CD4-positive, alpha-beta T cell treated with Interleukin-17A for 4 hours (primary cell): ENCODE measurements around the gene PAM16.

Experiments used
- DNase-seq: peaks from one replicate; pipeline ENCODE4 v3.0.0-alpha.2; 2020; ENCODE audit warnings: mixed read lengths

PAM16 gene

DNA sequence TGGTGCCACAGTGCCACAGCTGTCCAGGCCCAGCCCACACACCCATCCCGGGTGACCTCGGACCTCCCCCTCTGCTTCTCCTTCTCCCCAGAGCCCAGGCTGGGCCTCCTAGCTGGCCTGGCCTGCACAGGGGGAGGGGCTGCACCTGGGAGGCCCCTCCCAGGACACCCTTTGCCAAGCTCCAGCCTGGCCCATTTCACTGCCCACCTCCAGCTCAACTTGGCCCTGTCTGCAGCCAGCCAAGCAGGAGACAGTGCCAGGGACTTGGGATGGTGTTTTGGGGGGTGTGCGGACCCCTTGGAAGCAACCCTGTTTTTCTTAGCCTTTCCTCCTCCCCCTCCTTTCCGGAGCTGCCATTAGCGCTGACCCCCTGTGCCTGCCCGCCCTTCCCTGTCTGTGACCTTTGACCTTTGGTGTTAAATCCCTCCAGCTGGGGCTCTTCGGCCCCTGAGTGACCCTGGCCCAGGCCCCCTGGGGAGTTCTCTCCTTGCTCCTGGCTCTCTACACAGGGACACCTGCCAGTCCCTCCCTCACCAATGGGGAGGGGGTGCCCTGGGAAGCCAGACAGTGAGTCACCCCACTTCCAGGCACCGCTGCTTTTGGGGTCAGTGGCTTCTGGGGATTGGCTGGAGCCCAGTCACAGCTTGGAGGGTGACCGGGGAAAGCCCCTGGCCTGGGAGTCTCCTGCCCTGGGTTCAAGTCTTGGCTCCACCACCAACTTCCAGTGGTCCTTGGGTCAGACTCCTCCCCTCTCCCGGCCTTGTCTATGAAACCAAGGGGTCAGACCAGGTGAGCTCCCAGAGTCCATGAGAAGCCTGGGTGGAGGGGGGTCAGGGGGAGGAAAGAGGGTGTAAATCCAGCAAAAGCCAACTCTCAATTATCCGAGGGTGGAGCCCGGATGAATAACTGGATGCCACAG lies 33.3 kb downstream of the PAM16 start:
- DNase-seq = no peak

DNA sequence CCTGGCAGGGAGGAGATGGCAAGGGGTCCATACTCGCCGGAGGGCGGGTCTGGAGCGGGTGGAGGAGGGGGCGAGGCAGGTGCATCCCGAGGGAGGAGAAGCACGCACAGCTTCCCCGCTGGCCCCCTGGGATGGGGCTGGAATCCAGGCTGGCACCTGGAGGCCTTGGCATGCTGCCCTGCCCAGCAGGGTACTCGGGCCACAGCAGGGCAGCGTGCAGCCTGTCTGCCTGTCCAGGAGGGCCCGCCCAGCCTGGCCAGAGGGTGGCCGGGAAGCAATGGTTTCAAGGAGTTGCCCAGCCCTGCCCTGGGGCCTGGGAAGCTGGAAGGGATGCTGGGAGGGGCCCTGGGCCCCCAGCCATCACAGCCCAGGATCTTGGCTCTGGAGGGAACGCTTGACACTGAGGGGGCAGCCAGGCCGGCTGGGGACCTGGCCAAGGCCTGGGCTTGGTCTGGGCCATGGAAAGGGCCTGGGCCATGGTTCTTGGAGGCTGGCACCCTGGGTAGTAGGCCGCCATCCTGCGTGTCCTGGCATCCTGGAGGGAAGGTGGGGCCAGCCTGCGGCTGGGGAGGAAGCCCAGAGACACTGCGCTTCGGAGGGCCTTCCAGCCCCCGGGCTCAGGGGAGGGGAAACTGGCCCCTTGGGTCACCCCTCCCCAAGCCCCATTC lies 34.1 kb downstream of the PAM16 start:
- no peak for DNase-seq

DNA sequence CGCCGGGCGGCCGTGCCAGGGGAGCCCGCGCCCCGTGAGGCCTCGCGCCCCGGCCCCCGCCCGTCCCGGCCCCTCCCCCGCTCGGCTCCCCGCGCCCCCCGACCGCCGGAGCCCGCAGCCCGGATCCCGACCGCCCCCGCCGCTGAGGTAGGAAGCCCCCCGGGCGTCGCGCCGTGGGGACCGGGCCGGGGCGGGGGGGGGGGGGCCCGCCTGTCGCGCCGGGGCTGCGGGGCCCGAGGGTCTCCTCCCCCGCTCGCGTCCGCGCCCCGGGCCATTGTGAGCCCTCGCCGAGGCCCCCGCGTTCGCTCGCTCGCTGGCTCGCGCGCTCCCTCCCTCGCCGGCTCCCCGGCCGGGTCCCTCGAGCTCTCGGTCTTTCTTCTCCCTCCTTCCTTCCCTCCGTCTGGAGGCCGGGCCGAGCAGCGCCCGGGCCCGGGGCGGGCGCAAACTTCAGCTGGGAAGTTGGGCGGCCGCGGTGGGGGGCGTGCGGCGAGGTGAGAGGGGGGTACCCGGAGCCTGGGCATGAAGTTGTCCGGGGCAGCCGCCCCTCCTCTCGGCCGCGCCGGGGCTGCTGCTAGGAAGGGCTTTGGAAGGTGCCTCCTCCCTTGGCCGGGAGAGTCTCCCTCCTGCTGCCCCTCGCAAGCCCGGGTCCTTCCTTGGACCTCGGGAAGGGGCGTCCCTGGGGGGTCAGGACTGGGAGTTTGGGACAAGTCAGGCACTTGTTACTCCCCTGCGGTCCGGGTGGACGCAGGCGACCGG lies 34.8 kb downstream of the PAM16 start:
- DNase-seq = peak; percentile 20

DNA sequence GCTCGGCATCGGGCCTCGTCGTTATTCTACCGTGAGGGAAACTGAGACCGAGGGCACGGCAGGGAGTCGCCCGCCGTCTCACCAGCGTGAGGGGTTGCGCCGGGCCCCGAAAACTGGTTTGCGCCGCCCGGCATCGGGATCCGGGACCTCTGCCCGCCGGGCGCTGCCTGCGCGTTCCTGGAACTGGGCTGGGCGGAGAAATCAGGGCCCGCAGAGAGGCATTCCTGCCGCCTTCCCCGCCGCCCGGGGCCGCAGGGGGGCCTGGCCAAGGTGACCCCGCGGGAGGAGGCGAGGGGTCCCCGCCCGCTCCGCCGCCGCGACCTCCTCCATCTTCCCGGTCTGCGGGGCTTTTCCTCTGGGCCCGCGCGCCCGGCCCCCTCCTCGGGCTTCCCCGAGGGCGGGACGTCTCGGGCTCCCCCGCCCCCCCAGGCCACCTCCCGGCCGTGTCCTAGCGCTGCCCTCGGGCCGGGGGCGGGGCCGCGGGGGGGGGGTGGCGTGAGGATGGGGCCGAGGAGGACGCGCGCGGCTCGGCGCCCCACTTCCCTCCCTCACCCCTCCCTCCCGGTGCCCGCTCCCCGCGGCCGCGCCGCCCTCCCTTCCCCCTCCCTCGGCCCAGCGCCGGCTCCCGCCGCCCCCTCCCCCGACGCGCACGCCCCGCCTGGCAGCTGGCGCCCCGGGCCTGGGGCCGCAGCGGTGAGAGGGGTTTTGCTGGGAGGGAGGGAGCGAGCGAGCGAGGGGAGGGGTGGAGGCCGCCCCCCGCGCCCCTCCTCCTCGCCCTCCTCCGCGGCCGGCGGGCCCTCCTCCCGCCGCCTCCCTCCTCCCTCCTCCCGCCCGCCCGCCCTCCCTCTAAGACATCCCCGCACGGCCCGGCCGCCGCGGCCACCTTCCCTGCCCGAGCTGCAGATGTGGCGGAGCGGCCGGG lies 35.7 kb downstream of the PAM16 start, which contains the start of gene GLIS2:
GLIS2 (plus strand) TSS at position 882 of the 922 bp plus-strand sequence. CDS start 16,214 bp downstream, outside the sequence.
- peak; percentile 50 for DNase-seq

DNA sequence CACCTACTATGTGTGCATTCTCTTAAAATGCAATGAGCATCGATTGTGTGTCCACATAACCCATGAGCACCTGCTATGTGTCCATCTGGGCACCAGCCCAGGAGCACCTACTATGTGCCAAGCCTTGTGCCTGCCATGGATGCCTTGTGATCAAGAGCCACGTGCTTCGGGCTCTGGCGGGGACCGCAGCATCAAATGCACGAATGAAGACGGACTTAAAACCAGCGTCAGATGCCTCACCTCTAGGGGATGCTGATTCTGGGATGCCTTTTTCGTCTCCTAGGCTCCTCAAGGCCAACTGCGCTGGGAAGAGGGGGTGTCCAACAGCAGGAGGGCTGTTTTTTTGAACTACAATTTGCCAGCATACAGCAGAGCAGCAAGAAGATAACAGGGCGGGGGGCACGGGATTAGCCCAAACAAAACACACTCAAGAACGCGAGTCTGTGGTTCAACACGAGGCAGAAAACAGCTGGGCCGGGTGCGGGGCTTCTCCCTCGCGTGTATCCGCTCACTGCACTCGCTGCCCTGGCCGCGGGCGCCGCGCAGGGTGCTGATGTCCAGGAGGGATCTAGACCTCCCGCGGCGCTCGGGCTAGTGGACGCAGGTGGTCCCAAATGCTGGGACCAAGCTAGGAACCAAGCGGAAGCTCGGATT lies 36.5 kb downstream of the PAM16 start:
- DNase-seq = peak; percentile 44

DNA sequence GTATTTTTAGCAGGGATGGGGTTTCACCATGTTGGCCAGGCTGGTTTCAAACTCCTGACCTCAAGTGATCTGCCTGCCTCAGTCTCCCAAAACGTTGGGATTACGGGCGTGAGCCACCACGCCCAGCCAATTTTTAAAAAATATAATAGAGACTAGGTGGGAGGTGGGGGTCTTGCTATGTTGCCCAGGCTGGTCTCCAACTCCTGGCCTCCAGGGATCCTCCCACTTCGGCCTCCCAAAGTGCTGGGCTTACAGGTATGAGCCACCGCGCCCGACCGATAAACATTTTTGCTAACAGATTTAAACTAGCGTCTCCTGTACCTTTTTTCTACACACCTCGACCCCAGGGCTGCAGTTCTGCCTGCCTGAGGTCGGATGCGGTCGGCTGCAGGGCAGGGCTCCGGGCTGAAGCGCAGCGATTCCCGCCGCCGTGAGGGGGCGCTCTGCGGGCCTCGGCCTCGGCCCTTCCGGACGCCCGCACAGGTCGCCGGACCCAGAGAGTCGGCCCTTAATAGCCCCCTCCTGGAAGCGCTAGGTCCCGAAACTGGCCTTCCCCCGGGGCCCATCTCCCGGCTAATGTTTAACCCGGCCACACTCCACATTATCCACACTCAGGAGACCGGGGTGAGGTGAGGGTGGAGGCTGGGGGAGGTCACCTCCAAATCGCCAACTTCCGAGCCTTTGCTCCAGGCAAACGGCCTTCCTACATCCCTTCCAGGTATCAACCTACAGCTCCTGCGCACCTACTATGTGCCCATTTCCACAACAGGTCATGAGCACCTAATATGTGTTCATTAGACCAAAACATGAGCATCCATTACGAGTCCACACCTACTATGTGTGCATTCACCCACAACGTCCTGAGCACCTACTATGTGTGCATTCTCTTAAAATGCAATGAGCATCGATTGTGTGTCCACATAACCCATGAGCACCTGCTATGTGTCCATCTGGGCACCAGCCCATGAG lies 37.3 kb downstream of the PAM16 start:
- DNase-seq = peak; percentile 23

DNA sequence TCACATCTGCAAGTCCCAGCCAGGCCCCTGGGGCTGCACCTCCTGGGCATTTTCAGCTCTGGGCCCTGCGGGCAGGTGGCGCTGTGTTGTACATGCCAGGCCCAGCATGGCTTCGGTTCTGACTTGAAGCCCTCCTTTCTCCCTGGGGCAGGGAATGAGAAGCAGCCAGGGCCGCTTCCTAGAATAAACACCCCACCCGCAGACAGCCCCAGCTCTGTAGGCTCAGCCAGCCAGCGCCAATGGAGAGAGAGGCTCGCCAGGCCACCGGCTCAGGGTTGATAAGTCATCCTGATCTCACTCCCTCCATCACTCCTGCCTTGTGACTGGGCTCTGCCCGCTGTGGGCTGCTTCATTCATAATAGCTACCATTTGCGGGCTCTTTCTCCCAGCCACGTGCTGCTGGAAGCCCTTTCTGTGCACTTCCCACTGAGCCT lies 41.3 kb downstream of the PAM16 start:
- DNase-seq = peak; percentile 68

DNA sequence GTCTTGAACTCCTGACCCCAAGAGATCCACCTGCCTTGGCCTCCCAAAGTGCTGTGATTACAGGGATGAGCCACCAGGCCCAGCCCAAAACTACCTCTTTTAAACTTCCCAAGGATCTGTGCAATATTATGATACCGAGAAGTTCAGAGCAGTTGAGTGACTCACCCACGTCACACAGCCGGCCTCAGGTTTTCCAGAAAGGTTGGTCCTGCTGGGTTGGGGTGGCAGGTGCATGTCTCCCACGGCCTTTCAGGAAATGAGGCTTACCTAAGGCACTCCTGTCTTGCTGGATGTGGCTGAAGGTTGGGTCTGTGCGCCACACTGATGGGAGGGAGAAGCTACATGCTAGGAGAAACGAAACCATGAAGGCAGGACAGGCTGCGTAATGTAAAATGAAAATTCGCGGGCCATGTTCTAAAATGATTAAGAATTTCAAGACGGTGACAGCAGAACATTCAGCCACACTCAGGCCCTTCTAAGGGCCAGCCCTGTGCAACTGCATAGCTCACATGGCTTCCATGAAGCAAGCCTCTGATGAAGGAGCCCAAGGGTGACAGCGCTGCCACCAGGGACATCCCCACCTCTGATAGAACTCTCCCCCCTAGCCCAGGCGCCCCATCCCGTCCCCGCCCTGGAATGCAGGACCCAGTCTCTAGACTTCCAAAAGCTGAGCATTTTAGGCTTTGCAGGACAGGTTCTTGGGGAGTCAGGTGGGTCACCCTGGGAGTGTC lies 41.9 kb downstream of the PAM16 start:
- DNase-seq = no peak

DNA sequence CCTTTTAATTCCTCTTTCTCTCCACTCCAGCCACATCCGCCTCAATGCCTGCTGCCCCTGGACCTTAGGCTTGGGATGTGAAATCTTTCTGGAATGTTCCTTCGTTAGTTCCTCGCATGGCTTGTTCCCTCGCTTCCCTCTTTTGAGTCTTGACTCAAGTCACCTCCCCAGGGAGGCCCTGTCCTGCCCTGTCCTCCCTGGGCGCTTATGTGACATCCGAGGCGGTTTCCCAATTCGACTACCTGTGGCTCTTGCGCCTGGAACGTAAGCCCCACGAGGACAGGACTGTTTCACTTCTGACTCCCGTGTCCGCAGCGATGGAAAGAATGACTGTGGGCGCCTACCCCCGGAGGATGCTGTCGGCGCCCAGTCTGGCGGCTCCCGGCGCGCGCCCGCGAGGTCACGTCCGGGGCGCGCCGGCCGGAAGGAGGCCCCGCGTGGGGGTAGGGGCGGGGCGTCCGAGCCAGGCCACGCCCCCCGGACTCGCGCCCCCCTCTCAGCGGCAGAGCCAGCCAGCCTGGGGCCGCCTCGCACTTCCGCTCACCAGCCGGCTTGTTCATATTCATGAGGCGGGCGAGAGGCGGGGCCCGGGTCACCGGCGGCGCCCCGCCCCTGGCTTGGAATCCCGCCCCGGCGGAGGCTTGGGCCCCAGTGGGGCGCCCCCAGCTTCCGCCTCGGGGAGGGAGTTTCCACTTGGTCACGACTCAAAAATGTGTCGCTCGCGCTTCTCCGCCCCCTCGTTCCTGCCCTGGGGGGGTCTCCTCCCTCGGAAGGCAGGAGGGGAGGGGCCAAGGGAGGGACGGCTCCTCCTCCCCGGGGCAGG lies 43.7 kb downstream of the PAM16 start:
- peak; percentile 97 for DNase-seq

DNA sequence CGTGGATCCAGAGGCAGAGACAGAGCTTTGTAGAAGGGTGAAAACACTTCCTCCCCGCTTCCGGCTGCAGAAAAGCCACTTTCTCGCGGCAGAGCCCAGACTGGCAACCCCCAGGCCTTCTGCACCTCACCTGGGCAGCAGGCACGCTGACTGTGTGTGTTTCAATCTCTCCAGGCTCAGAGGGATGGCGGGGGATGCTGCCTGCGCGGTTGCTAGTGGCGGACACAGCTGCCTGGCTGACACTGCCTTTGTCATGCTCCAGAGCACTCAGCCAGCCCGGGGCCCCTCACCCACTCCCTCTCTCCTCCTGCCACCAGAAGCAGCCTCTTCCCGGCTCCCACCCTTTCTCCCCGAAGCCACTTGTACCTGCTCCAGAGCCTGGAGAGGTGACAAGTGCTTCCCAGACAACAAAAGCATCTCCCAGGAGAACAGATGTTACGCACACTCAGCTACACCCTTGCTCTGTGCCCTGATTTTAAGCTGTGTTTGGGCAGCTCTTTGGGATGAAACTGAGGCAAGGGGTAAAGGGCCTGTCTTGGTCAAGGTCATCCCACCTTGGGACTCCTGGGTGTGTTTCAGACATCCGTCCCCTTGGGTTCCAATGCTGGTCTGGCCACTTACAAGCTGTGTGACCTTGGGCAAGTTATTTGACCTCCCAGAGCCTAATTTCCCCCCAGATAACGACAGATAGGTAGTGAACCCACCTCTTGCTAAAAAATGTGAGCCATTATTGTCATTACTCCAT lies 44.5 kb downstream of the PAM16 start:
- peak; percentile 63 for DNase-seq

DNA sequence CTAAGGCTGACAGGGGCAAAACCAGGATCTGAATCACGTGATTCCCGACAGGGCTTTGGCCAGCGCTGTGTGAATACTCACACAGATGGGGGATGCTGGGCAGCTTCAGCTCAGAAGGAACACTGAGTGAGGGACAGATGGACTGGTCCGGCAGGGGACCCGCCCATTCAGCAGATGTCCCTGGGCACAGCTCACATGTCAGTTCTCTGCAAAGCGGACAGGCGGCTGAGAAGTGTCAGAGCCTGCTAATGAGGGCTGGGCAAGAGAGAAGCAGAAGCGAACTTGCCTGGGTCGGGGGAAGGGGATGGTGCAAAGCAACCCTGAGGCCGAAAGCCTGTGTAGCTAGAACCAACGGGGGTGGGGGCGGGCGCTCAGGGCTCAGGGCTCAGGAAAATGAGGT lies 47.1 kb downstream of the PAM16 start:
- DNase-seq = no peak

DNA sequence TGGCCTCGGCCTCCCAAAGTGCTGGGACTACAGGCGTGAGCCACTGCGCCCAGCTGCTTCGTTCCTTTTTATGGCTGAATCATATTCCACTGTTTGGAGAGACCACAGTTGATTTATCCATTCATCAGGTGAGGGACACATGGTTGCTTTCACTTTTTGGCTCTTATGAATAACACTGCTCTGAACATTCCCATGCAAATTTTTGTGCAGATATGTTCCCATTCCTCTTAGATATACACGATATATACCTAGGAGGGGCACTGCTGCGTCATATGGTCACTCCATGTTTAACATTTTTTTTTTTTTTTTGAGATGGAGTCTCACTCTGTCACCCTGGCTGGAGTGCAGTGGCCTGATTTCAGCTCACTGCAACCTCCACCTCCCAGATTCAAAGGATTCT lies 49.2 kb downstream of the PAM16 start:
- DNase-seq = no peak

DNA sequence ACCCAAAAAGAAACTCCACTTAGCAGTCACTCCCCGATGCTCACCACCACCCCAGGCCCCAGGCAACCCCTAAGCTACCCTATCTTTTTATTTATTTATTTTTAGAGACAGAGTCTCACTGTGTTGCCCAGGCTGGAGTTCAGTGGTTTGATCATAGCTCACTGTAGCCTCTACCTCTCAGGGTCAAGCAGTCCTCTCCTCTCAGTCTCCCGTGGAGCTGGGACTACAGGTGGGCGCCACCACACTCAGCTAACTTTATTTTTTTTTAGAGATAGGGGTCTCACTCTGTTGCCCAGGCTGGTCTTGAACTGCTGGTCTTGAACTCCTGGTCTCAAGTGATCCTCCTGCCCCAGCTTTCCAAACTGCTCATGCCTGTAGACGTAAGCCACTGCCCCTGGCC lies 49.9 kb downstream of the PAM16 start:
- no peak for DNase-seq

DNA sequence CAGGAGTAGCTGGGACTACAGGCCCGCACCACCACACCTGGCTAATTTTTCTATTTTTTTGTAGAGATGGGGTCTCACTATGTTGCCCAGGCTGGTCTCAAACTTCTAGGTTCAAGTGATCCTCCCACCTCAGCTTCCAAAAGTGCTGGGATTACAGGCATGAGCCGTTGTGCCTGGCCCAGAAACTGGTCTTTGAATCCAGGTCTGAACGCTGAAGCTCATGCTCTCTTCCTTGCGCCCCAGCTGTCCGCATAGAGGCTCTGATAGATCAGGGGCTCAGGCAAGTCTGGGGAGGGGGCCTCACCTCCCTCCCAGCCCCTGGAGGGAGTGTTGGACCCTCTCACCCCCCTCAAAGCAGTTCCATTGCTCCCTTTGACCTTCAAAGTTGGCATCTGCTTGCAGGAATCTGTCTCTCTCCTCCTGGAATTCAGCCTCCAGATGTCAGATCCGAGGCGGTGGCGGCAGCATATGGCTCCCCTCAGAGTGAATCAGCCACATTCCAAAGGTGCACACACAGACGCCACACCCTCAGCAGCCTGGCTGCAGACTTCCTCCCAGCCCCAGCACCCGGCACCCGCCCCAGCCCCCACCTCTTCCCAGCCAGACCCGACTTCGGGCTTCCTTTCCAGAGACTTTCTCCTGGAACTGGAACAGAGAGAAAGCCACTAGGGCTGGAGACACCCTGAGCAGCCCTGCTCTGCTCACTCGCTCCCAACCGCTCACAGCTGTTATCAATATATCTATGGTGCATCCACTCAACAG lies 52.2 kb downstream of the PAM16 start:
- DNase-seq = no peak

DNA sequence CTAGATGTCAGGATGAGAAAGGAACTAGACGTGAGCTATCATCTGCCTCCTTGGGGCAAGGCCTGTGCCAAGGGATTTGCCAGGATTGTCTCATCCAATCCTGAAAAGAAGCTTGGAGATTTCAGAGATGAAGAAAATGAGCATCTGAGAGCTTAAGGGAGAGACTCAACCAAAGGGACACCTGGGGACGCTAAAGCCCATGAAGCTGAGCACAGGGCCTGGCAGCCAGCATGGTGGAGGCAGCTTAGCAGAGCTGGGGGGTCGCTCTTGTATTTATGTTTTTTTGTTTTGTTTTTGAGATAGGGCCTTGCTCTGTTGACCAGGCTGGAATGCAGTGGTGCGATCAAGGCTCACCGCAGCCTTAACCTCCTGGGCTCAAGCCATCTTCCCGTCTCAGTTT lies 53.6 kb downstream of the PAM16 start:
- DNase-seq = no peak

DNA sequence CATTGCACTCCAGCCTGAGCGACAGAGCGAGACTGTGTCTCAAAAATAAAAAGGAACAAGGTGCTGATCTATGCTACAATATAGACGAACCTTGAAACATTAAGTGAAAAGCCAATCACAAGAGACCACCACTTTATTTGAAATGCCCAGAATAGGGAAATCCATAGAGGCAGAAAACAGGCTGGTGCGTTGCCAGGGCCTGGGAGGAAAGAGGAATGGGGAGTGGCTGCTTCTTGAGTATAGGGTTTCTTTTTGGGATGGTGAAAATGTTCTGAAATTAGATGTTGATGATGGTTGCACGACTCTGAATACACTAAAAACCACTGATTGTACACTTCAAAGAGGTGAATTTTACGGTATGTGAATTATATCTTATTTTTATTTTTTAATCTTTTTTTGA lies 55.5 kb downstream of the PAM16 start:
- DNase-seq = no peak

DNA sequence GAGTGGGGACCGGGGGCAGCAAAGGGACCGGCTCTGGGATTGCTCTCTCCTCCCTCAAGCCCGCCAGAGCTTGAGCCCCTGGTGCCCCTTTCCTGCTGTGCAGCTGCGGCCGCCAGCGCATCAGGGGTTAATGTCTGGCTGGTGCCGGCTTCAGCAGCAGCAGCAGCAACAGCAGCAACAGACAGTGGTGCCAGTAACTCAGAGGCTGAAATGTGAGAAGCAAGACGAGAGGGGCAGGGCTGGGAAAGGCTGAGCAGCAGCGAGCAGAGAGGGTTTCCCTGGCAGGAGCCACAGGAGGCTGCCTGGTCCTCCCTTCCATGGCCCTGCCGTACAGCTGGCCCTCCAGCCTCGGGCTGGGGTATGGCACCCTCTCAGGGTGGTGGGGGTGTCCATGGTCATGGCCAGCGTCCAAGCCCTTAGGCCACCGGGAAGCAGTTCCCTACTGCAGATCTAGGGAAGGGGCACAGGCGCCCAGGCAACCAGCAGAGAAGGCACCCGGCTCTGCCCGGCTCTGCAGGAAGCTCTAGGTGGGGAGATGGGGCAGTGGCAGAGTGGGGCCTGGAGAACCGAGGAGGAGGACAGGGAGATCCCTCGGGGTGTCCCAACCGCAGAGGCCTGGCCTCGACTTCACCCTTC lies 57.2 kb downstream of the PAM16 start:
- DNase-seq = no peak
